NCI-H2107 (cell line): ENCODE data around the gene RELCH.

Experiments used
- DNase-seq: peaks from one replicate; lab custom pipeline; 2025; lab: John Stamatoyannopoulos, UW

The RELCH gene

GRCh38 chr18:62339106-62339988 is 152.3 kb downstream of the RELCH start:
- no peak for DNase-seq

- no peak for DNase-seq
These were observed 153.9 kb downstream of the RELCH start for GRCh38 chr18:62340996-62341395.

GRCh38 chr18:62341473-62341872 is 154.4 kb downstream of the RELCH start:
- DNase-seq, result peak; percentile 44

GRCh38 chr18:62342884-62343283 is 155.8 kb downstream of the RELCH start:
- DNase-seq, result no peak

GRCh38 chr18:62343316-62343715 is 156.3 kb downstream of the RELCH start:
- no peak for DNase-seq

- DNase-seq, result no peak
These were observed 158.9 kb downstream of the RELCH start for GRCh38 chr18:62345909-62346308.

- no peak for DNase-seq
These were observed 159.5 kb downstream of the RELCH start for GRCh38 chr18:62346333-62347088.

- no peak for DNase-seq
These were observed 160.0 kb downstream of the RELCH start for GRCh38 chr18:62347089-62347506.

GRCh38 chr18:62348474-62348873 is 161.4 kb downstream of the RELCH start:
- DNase-seq, result no peak

- no peak for DNase-seq
These were observed 166.1 kb downstream of the RELCH start for GRCh38 chr18:62353170-62353569.

GRCh38 chr18:62354151-62354550 is 167.1 kb downstream of the RELCH start:
- DNase-seq, result no peak

- no peak for DNase-seq
These were observed 170.1 kb downstream of the RELCH start for GRCh38 chr18:62357079-62357719.
